ENCODE measurements around the gene HAPLN1.

- TF ChIP-seq CTCF (conservative IDR thresholded peaks at IDR 0.05; ENCODE audit: low read length) (no peak), EZH2phosphoT487 (IDR thresholded peaks at IDR 0.05; ENCODE audit: borderline replicate concordance) (no peak)
These were observed 5.2 kb downstream of the HAPLN1 start for GRCh38 chr5:83715236-83716065.

Data from Loucy (cell line).